Measurements from ENCODE around the gene PRR22. TPM values are rescaled to one million over a fixed set of nuclear protein-coding genes. Genes with fewer than 3 reads are reported as not detected.

The PRR22 gene
- polyA plus RNA-seq, 4 donors: 5.1 to 9.7 (median 9.2) TPM

- DNase-seq (peak; percentile 89 to 98), FAIRE-seq (no peak)
- Histone ChIP-seq H3K27ac (ENCODE audit: low read depth in 1 of 3, low read length in 2 of 3) (peak overlapping the region; percentile 76 to 92 (median 84)), H3K4me3 (ENCODE audit: low read depth in 1 of 3, low read length in 3 of 3) (peak overlapping the region; percentile 31 to 80 (median 40)), H3K36me3 (ENCODE audit: control insufficient read depth in 3 of 3, insufficient read depth in 2 of 3, low read depth in 1 of 3, low read length in 3 of 3) (peaks cover 0 to 2% (median 2%) of the 10 kb centered on the region in 3 donors), H3K9me3 (ENCODE audit: control insufficient read depth in 2 of 2, insufficient read depth in 1 of 2, low read depth in 1 of 2, low read length in 1 of 2) (no peaks in the 10 kb centered on the region), H3K27me3 (ENCODE audit: control insufficient read depth in 3 of 3, insufficient read depth in 3 of 3, low read length in 3 of 3) (peaks cover 0 to 4% (median 0%) of the 10 kb centered on the region in 3 donors), H3K4me1 (ENCODE audit: control insufficient read depth in 3 of 3, insufficient read depth in 2 of 3, low read depth in 1 of 3, low read length in 2 of 3) (peaks cover 0 to 20% (median 0%) of the 10 kb centered on the region in 3 donors)
- 2 to 12% (median 5%) methylated on average over 62 to 91 of the region's 91 CpGs for WGBS, 3 donors
These were observed 43.5 kb upstream of the PRR22 start for GRCh38 chr19:5827891-5828660.

DNA sequence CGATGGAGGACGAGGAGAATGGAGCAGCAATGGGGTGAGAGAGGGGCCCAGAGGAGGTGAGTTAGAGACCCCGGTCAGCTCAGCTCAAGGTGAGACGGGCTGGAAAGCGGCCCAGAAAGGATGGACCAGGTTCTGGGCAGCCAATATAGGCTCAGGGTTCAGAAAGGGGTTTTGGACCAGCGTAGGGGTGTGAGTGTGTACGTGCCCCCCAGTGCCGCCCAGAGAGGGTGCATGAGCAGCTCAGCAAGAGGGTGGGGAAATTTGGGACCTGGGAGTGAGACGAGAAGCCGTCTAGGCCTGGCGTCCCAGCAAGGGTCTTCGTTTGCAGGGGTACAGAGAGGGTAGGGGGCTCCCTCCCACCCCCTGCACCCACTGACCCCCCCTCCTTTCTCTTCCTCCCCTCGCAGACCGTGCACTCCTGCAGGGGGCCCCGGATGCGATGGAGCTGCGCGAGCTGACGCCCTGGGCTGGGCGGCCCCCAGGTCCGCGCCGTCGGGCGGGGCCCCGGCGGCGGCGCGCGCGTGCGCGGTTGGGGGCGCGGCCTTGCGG lies 42.9 kb upstream of the PRR22 start:
- H3K9me3 ChIP-seq (ENCODE audit: control insufficient read depth in 2 of 2, insufficient read depth in 1 of 2, low read depth in 1 of 2, low read length in 1 of 2): no peaks in the 10 kb centered on the region
- peaks cover 0 to 2% (median 2%) of the 10 kb centered on the region in 3 donors for H3K36me3 ChIP-seq (ENCODE audit: control insufficient read depth in 3 of 3, insufficient read depth in 2 of 3, low read depth in 1 of 3, low read length in 3 of 3)
- FAIRE-seq (no peak), DNase-seq (no peak)
- peaks cover 0 to 20% (median 0%) of the 10 kb centered on the region in 3 donors for H3K4me1 ChIP-seq (ENCODE audit: control insufficient read depth in 3 of 3, insufficient read depth in 2 of 3, low read depth in 1 of 3, low read length in 2 of 3)
- peak overlapping the region; percentile 22 to 40 (median 31) for H3K4me3 ChIP-seq (ENCODE audit: low read depth in 1 of 3, low read length in 3 of 3)
- 12 to 19% (median 14%) methylated on average over 25 to 37 of the region's 37 CpGs for WGBS, 3 donors
- peaks cover 0 to 4% (median 0%) of the 10 kb centered on the region in 3 donors for H3K27me3 ChIP-seq (ENCODE audit: control insufficient read depth in 3 of 3, insufficient read depth in 3 of 3, low read length in 3 of 3)
- H3K27ac ChIP-seq (ENCODE audit: low read depth in 1 of 3, low read length in 2 of 3): peak overlapping the region; percentile 76 to 92 (median 84)

- Histone ChIP-seq H3K4me1 (ENCODE audit: control insufficient read depth in 3 of 3, insufficient read depth in 2 of 3, low read depth in 1 of 3, low read length in 2 of 3) (peaks cover 0 to 20% (median 0%) of the 10 kb centered on the region in 3 donors), H3K4me3 (ENCODE audit: low read depth in 1 of 3, low read length in 3 of 3) (peak overlapping the region in 1 of 3 donors; percentile 40), H3K27ac (ENCODE audit: low read depth in 1 of 3, low read length in 2 of 3) (peak overlapping the region; percentile 22 to 92 (median 84)), H3K27me3 (ENCODE audit: control insufficient read depth in 3 of 3, insufficient read depth in 3 of 3, low read length in 3 of 3) (peaks cover 0 to 4% (median 0%) of the 10 kb centered on the region in 3 donors), H3K36me3 (ENCODE audit: control insufficient read depth in 3 of 3, insufficient read depth in 2 of 3, low read depth in 1 of 3, low read length in 3 of 3) (peaks cover 0 to 2% (median 2%) of the 10 kb centered on the region in 3 donors), H3K9me3 (ENCODE audit: control insufficient read depth in 2 of 2, insufficient read depth in 1 of 2, low read depth in 1 of 2, low read length in 1 of 2) (no peaks in the 10 kb centered on the region)
- WGBS, 3 donors: 10 to 15% (median 10%) methylated on average over 23 to 24 of the region's 24 CpGs
- DNase-seq (peak; percentile 79 to 88), FAIRE-seq (no peak)
These were observed 42.2 kb upstream of the PRR22 start for GRCh38 chr19:5826531-5827341.

- 90 to 94% (median 91%) methylated on average over 17 to 21 of the region's 21 CpGs for WGBS, 3 donors
- Histone ChIP-seq H3K36me3 (ENCODE audit: control insufficient read depth in 3 of 3, insufficient read depth in 2 of 3, low read depth in 1 of 3, low read length in 3 of 3) (peaks cover 0 to 2% (median 0%) of the 10 kb centered on the region in 3 donors), H3K27ac (ENCODE audit: low read depth in 1 of 3, low read length in 2 of 3) (no peak overlapping the region), H3K4me3 (ENCODE audit: low read depth in 1 of 3, low read length in 3 of 3) (no peak overlapping the region), H3K9me3 (ENCODE audit: control insufficient read depth in 2 of 2, insufficient read depth in 1 of 2, low read depth in 1 of 2, low read length in 1 of 2) (no peaks in the 10 kb centered on the region), H3K27me3 (ENCODE audit: control insufficient read depth in 3 of 3, insufficient read depth in 3 of 3, low read length in 3 of 3) (peaks cover 0 to 4% (median 0%) of the 10 kb centered on the region in 3 donors), H3K4me1 (ENCODE audit: control insufficient read depth in 3 of 3, insufficient read depth in 2 of 3, low read depth in 1 of 3, low read length in 2 of 3) (peaks cover 0 to 20% (median 0%) of the 10 kb centered on the region in 3 donors)
- no peak for DNase-seq
- no peak for FAIRE-seq
These were observed 40.6 kb upstream of the PRR22 start for GRCh38 chr19:5825178-5825577.

GRCh38 chr19:5824751-5825150 lies 40.2 kb upstream of the PRR22 start:
- 86 to 96% (median 93%) methylated on average over 10 of the region's 10 CpGs for WGBS, 3 donors
- H3K9me3 ChIP-seq (ENCODE audit: control insufficient read depth in 2 of 2, insufficient read depth in 1 of 2, low read depth in 1 of 2, low read length in 1 of 2): no peaks in the 10 kb centered on the region
- FAIRE-seq: no peak
- DNase-seq: no peak
- H3K36me3 ChIP-seq (ENCODE audit: control insufficient read depth in 3 of 3, insufficient read depth in 2 of 3, low read depth in 1 of 3, low read length in 3 of 3): peaks cover 0 to 2% (median 0%) of the 10 kb centered on the region in 3 donors
- H3K4me3 ChIP-seq (ENCODE audit: low read depth in 1 of 3, low read length in 3 of 3): no peak overlapping the region
- H3K4me1 ChIP-seq (ENCODE audit: control insufficient read depth in 3 of 3, insufficient read depth in 2 of 3, low read depth in 1 of 3, low read length in 2 of 3): peaks cover 0 to 20% (median 0%) of the 10 kb centered on the region in 3 donors
- peaks cover 0 to 4% (median 0%) of the 10 kb centered on the region in 3 donors for H3K27me3 ChIP-seq (ENCODE audit: control insufficient read depth in 3 of 3, insufficient read depth in 3 of 3, low read length in 3 of 3)
- no peak overlapping the region for H3K27ac ChIP-seq (ENCODE audit: low read depth in 1 of 3, low read length in 2 of 3)

GRCh38 chr19:5823579-5824281 lies 39.2 kb upstream of the PRR22 start:
- H3K4me1 ChIP-seq (ENCODE audit: control insufficient read depth in 3 of 3, insufficient read depth in 2 of 3, low read depth in 1 of 3, low read length in 2 of 3): peaks cover 0 to 16% (median 0%) of the 10 kb centered on the region in 3 donors
- H3K4me3 ChIP-seq (ENCODE audit: low read depth in 1 of 3, low read length in 3 of 3): no peak overlapping the region
- H3K27me3 ChIP-seq (ENCODE audit: control insufficient read depth in 3 of 3, insufficient read depth in 3 of 3, low read length in 3 of 3): no peaks in the 10 kb centered on the region
- FAIRE-seq (no peak), DNase-seq (peak in 1 of 2 donors; percentile 44)
- H3K9me3 ChIP-seq (ENCODE audit: control insufficient read depth in 2 of 2, insufficient read depth in 1 of 2, low read depth in 1 of 2, low read length in 1 of 2): no peaks in the 10 kb centered on the region
- peaks cover 0 to 2% (median 0%) of the 10 kb centered on the region in 3 donors for H3K36me3 ChIP-seq (ENCODE audit: control insufficient read depth in 3 of 3, insufficient read depth in 2 of 3, low read depth in 1 of 3, low read length in 3 of 3)
- 81 to 86% (median 84%) methylated on average over 28 to 30 of the region's 30 CpGs for WGBS, 3 donors
- H3K27ac ChIP-seq (ENCODE audit: low read depth in 1 of 3, low read length in 2 of 3): no peak overlapping the region

GRCh38 chr19:5822181-5822844 lies 37.8 kb upstream of the PRR22 start:
- Histone ChIP-seq H3K36me3 (ENCODE audit: control insufficient read depth in 3 of 3, insufficient read depth in 2 of 3, low read depth in 1 of 3, low read length in 3 of 3) (peaks cover 0 to 2% (median 0%) of the 10 kb centered on the region in 3 donors), H3K4me1 (ENCODE audit: control insufficient read depth in 3 of 3, insufficient read depth in 2 of 3, low read depth in 1 of 3, low read length in 2 of 3) (peaks cover 0 to 9% (median 0%) of the 10 kb centered on the region in 3 donors), H3K4me3 (ENCODE audit: low read depth in 1 of 3, low read length in 3 of 3) (no peak overlapping the region), H3K27me3 (ENCODE audit: control insufficient read depth in 3 of 3, insufficient read depth in 3 of 3, low read length in 3 of 3) (no peaks in the 10 kb centered on the region), H3K9me3 (ENCODE audit: control insufficient read depth in 2 of 2, insufficient read depth in 1 of 2, low read depth in 1 of 2, low read length in 1 of 2) (no peaks in the 10 kb centered on the region), H3K27ac (ENCODE audit: low read depth in 1 of 3, low read length in 2 of 3) (no peak overlapping the region)
- WGBS, 3 donors: 35 to 40% (median 37%) methylated on average over 29 to 30 of the region's 30 CpGs
- FAIRE-seq (no peak), DNase-seq (no peak)

All from small intestine (tissue), 7 donors.